ENCODE results near the gene CCDC51. TPM values are rescaled to one million over a fixed set of nuclear protein-coding genes. Genes with fewer than 3 reads are reported as not detected.

Gene CCDC51
- total and polyA plus RNA-seq, 2 donors (not counting 3 experiments of a cell fraction or from before 2014, with no cell fraction given), result 11.2 to 11.3 TPM

DNA sequence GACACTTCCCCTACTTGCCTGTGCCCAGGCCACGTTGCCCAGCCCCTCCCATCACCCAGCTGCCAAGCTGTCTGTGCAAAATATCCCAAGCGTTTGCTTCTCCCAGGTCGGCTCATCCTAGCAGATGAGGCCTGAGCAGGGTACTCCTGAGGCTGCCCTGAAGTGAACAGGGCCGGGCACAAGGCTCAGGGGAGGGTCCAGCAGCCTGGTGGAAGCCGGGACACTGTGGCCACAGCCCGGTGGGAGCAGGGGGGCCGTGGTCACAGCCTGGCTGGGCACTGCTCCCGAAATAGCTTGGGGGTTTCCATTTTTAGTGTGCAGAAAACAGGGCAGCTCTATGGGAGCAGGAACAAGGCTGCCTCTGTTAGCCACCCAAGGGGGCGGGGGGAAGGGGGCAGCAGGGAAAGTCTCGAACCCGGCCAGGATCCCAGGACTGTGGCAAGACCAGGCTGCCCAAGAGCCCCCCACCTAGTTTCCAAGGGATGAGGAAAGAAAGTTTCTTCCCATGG is 13.5 kb downstream of the CCDC51 start:
- H4K20me1 ChIP-seq (replicated peaks; ENCODE audit: control insufficient read depth, extremely low read depth, insufficient read depth, low read length), result no peaks in the 10 kb centered on the region
- H2AFZ ChIP-seq (ENCODE audit: low read depth, low read length), result no peak overlapping the region
- no TSS peak for BruUV-seq (replicated peaks)
- dilution Hi-C loops (cut with MboI; ENCODE audit: extremely low pct_ligation_motif_present, low sequenced_read_pairs), result no loop called here
- H3K36me3 ChIP-seq (ENCODE audit: control insufficient read depth in 2 of 2, extremely low read depth in 1 of 2, insufficient read depth in 2 of 2, low read length in 2 of 2), result no peaks in the 10 kb centered on the region
- H3K4me1 ChIP-seq (ENCODE audit: control insufficient read depth, extremely low read depth, insufficient read depth, low read length), result peaks cover 10% of the 10 kb centered on the region
- no peaks in the 10 kb centered on the region for H3K27me3 ChIP-seq (ENCODE audit: control insufficient read depth in 2 of 2, insufficient read depth in 2 of 2, low read length in 2 of 2)
- no peak for FAIRE-seq
- H3K27ac ChIP-seq (ENCODE audit: insufficient read depth, low read depth, low read length), result no peak overlapping the region
- no peak overlapping the region for H3K4me3 ChIP-seq (replicated peaks in 1 of 3; ENCODE audit: insufficient read depth in 1 of 3, low read depth in 1 of 3, low read length in 3 of 3)
- no peaks in the 10 kb centered on the region for H3K9me1 ChIP-seq (replicated peaks; ENCODE audit: control insufficient read depth, extremely low read depth, insufficient read depth, low read length)
- H3K79me2 ChIP-seq (ENCODE audit: control insufficient read depth, insufficient read depth, low read length), result no peaks in the 10 kb centered on the region
- no peak overlapping the region for H3K4me2 ChIP-seq (ENCODE audit: insufficient read depth, low read length)
- ChIA-PET CTCF (interaction anchor here (1.8 to 2.6 kb wide), 2 partner anchors 9 to 26 kb away, joined by 6 to 25 read pairs; no protein-coding TSS in a partner anchor), POLR2A (no interaction called here)
- H3K9me3 ChIP-seq (replicated peaks; ENCODE audit: control insufficient read depth, insufficient read depth, low read length), result no peaks in the 10 kb centered on the region
- no peak for DNase-seq (ENCODE audit: low read depth, low spot score)
- no peak for TF ChIP-seq EZH2 (IDR thresholded peaks at IDR 0.05; ENCODE audit: borderline replicate concordance, low read depth, low read length, severe bottlenecking)
- no peak for TF ChIP-seq MYC (IDR thresholded peaks at IDR 0.05; ENCODE audit: low read depth, low read length)
- TF ChIP-seq, protein P1, sequence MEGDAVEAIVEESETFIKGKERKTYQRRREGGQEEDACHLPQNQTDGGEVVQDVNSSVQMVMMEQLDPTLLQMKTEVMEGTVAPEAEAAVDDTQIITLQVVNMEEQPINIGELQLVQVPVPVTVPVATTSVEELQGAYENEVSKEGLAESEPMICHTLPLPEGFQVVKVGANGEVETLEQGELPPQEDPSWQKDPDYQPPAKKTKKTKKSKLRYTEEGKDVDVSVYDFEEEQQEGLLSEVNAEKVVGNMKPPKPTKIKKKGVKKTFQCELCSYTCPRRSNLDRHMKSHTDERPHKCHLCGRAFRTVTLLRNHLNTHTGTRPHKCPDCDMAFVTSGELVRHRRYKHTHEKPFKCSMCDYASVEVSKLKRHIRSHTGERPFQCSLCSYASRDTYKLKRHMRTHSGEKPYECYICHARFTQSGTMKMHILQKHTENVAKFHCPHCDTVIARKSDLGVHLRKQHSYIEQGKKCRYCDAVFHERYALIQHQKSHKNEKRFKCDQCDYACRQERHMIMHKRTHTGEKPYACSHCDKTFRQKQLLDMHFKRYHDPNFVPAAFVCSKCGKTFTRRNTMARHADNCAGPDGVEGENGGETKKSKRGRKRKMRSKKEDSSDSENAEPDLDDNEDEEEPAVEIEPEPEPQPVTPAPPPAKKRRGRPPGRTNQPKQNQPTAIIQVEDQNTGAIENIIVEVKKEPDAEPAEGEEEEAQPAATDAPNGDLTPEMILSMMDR (IDR thresholded peaks at IDR 0.05; ENCODE audit: extremely low read depth in 1 of 2, insufficient read depth in 1 of 2, low read depth in 1 of 2, low read length in 2 of 2), result no peak
- TF ChIP-seq FOS (IDR thresholded peaks at IDR 0.05; ENCODE audit: borderline replicate concordance, insufficient read depth, low read length), result no peak
- no peak for TF ChIP-seq POLR2AphosphoS5 (IDR thresholded peaks at IDR 0.05; ENCODE audit: insufficient read depth, low read depth, low read length)
- TF ChIP-seq JUN (IDR thresholded peaks at IDR 0.05; ENCODE audit: borderline replicate concordance, insufficient read depth, insufficient read length, low read depth), result no peak
- TF ChIP-seq POLR2A (IDR thresholded peaks at IDR 0.05; ENCODE audit: low read depth, low read length), result no peak
- TF ChIP-seq GATA2 (IDR thresholded peaks at IDR 0.05; ENCODE audit: insufficient read depth, insufficient read length, low read depth, low read length), result no peak
- TF ChIP-seq, protein P2, sequence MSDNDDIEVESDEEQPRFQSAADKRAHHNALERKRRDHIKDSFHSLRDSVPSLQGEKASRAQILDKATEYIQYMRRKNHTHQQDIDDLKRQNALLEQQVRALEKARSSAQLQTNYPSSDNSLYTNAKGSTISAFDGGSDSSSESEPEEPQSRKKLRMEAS (IDR thresholded peaks at IDR 0.05; ENCODE audit: insufficient read depth, insufficient read length), result no peak
- intact Hi-C loops (cut with micrococcal nuclease), result no loop called here
- no peak overlapping the region for H3K9ac ChIP-seq (replicated peaks; ENCODE audit: extremely low read depth, insufficient read depth, low read length)
